Skin epidermis (tissue), 12 donors: ENCODE data around the gene OSBPL5.
A peak's percentile ranks its signal among the peaks of the same experiment; 100 is the strongest.
"Not testable (repeated sequence)": the region's sequence is repeated elsewhere in the genome, so short reads cannot be mapped to it uniquely, and the experiment has no call there.

Source experiments
- H3K27ac ChIP-seq, 21 experiments: fragments of 200-600 bp; sonication (generic) in 11 of 21; one replicate each; pipeline ENCODE4 v1.5.0; 2020; ENCODE audit warnings: mild to moderate bottlenecking in 3 of 21, inconsistent platforms in 2 of 21, moderate library complexity in 2 of 21
- H3K4me3 ChIP-seq, 7 experiments: fragments of 200-600 bp; sonication (generic) in 2 of 7; one replicate each; pipeline ENCODE4 v1.5.0; 2020; ENCODE audit warnings: inconsistent platforms in 2 of 7, mild to moderate bottlenecking in 2 of 7, moderate library complexity in 1 of 7

Gene OSBPL5

DNA sequence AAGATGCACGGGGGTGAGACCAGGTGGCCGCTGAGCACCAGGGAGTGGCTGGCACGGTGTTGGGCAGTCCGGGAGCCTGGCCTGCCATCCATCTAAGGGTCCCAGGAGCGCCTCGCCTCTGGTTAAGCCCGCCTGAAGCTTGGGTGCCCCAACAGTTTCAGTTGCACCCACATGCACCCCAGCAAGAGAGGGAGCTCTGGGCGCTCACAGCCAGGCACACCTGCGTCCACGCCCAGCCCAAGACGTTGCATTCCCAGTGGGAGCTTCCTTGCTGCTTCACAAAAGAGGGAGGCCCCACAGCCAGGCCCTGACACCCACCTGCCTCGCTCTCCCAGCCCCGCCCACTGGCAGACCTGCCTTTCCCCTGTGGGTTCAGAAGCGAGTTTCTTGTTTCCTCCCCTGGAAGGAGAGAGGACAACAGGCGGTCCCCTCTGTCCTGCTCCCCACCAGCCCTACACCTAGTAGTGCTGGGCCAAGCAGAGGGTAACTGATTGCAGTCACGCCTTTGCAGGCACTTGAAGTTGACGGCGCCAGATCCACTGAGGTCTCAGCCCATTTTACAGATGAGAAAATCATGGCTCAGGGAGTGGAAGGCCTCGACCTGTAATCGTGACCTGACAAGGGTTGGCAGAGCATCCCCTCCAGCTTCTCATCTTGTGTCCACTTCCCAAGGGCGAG lies 35.4 kb downstream of the OSBPL5 start:
- H3K4me3 ChIP-seq, result no peak overlapping the region
- peak overlapping the region in 9 of 21 experiments; percentile 9 to 77 (median 56) for H3K27ac ChIP-seq

DNA sequence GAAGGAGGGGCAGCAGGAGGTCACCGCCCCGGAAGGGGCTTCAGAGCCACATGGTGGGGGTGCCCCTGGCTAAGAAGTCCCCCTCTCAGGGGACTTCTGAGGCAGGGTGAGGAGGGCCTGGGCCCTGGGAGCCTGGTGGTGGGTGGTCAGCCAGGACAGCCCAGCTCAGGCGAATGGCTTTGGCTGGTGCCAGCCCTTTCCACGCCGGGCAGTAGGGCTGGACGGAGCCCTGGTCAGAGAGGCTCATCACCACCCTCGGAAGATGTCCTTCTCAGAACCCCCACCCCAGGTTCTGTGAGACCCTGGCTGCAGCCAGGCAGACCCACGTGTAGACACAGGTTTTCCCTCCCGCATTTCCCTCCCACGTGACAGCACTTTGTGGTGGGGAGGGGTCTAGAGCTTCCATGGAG lies 35.9 kb downstream of the OSBPL5 start:
- Histone ChIP-seq H3K4me3 (no peak overlapping the region), H3K27ac (peak overlapping the region in 1 of 21 experiments; percentile 39)

DNA sequence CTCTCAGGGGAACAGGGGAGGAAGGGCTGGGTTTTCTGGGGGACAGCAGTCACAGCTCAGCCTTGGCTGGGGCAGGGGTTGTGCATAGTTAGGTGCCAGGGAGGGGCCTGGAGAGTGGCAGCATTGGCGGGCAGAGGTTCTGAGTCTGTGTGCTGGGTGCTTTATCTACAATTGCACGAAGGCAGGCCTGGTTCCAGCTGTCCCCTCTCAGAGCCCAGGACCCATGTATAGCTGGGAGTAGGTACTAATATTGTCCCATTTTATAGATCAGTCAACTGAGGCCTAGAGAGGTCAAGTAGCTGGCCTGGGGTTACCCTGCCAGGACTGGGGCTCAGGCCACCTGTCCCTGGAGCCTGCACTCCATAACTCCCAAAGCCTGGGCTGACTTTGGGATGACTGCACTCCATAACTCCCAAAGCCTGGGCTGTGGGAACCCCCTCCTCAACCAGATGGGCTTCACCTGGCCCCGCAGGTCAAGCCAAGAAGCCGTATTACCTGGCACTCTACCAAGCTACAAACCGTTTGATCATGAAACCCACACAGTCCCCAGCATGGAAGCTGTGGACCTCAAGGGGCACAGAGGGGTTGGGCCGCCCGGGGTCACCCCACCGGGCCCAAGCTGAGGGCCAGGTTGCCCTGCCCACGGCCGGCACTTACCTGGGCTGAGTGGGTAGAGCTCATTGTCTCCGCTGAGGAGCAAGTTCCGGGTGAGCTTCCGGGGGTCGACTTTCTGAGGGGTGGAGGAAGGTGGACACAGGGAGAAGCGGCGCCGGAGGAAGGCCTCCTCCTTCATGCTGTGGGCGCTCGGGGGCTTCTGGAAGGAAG lies 36.5 kb downstream of the OSBPL5 start:
- no peak overlapping the region for H3K4me3 ChIP-seq
- H3K27ac ChIP-seq, result peak overlapping the region in 4 of 21 experiments; percentile 15 to 39 (median 30)

DNA sequence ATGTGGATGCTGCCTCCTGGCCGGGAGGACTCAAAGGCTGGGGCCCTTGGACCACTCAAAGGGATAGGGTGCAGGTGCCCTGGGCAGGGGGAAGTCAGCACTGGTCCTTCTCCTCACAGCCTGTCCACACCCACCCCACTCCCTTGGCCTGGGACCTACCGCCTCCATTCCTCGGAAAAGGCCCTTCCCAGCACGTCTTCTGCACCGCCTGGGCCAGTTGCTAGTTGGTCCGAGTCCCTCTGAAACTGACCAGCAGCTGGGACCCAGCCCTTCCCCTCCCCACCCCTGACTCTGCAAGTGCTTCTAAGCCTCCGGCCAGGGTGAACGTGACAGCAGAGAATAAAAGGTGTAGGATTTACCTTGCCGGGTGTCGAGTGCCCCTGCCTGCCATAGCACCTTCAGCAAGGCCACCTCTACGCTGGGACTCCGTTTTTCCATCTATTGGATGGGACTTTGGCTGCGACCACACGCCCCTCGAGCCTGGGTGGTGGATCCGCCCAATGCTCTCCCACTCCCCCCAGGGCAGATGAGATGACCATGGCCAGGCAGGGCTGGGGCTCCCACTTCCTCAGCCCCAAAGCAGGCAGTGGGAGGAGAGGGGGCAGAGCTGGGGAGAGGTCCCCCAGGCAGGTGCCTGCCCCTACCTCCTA lies 37.3 kb downstream of the OSBPL5 start:
- peak overlapping the region in 7 of 21 experiments; percentile 21 to 79 (median 39) for H3K27ac ChIP-seq
- H3K4me3 ChIP-seq, result no peak overlapping the region

DNA sequence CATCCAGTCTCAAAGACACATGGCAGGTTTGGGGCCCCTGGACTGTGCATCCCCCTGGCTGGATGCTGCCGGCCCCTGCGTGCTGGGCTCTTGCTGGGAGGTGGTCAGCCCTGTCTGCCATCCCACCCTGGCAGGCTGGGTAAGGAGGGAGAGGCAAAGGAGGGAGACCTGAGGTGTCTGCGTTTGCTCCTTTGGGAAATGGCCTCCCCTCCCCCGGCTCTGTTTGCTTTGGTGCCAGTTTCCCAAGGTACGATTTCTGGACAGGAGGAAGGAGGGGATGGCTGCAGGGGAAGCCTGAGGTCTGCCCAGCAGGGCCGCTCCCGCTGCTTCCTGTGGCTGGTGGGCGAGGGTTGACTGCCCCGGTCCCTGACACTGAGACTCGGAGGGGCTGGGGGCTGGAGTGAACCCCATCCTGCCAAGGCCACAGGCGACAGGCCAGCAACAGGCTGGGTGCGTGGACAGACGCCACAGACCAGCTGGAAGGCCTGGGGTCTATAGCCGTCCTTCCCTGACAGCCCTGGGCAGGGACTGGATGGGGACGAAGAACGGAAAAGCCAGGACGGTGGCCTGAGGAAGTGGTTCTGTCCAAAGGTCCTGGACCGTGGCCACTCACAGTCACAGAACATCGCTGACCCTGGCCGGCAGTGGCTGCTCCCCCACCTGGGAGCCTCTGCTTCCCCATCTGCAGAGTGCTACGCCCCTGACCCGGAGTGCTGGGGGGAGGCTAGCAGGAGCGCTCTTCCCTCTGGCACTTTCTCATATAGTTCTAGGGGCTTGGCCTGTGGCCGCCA lies 38.0 kb downstream of the OSBPL5 start:
- no peak overlapping the region for H3K4me3 ChIP-seq
- H3K27ac ChIP-seq, result peak overlapping the region in 12 of 21 experiments; percentile 9 to 79 (median 30)

DNA sequence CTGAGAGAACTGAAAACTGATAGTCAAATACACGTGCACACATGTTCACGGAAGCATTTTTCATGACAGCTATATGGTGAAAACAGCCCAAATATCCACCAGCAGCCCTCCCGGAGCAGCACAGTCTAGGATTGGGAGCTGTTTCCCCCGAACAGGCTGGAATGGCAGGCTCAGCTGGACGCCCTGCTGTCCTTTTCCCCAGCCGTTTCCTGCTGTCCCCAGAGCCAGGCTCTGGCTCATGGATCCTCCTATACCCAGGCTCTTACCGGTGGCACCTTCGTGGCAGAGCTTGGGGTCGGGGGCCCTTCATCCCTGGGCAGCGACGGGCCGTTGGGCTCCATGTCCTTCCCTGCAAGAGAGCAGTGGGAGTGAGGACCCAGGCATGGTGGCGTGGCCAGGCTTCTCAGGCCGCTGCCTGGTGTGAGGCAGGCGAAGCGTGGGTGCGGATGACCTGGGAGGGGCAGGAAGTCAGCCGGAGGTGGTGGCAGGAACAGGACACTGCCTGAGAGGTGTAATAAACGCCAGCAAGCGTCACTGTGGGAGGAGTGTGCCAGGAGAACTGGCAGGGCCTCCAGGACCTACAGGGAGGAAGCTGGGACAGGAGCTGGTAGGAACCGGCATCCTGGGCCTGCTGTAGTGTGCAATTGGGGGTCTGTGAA lies 38.8 kb downstream of the OSBPL5 start:
- Histone ChIP-seq H3K4me3 (no peak overlapping the region), H3K27ac (peak overlapping the region in 13 of 21 experiments; percentile 9 to 79 (median 45))

DNA sequence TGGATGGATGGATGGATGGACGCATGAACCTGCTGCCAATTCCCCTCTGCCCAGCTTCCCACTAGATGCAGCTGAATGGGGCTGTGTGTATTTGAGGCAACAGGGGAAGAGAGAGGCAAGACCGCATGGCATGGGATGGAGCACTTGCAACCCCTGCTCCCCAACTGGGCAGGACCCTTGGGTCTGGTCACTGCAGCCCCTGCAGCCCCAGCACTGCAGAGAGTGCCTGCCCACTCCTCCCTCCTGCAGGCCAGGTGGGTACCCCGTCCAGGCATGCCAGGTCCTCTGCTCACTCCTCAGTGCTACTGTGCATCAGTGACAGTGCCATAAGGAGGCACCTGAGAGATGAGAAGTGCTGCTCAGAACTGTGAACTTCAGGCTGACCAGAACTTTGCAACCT lies 40.3 kb downstream of the OSBPL5 start:
- Histone ChIP-seq H3K4me3 (no peak overlapping the region), H3K27ac (peak overlapping the region in 2 of 21 experiments; percentile 60 to 62)

DNA sequence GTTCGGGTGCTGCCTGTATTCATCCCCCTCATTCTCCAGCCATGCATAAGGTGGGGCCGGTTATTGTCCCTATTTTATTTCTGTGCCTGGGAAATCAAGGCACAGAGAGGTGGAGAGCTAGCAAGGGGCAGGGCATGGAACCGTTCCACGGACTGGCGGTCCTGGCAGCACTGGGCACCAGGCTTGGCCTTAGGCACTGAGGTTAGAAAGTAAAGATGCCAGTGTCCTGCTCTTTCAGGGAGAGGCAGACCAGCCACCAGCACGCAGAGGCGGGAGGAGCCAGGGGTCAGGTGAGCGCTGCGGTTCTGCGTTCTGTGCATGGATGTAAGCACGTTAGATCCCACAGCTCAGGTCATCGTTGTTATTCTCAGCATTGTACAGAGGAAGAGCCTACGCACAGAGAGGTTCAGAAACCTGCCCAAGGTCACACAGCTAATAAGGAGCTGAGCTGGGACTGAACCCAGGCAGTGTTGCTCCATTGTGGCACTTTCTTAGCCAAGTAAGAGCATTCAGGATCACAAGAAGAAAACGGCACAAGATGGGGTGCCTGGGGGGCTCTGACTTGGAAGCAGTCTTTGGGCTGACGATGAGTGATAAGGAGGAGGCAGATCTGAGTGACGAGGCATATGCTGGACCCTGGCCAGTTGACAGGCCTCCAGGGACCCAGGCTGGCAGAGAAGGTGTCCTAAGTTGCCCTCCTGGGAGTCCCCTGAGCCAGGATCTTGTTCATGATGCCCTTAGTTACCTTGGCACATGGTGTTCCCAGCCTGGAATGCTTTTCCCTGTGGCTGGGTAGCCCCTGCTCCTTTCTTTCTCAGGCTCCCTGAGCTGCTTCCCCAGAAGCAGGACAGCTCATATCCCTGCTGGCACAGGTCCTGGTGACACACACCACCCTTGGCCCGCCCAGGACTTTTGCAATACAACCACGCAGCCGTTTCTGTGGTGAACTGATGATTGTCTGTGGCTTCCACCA lies 41.1 kb downstream of the OSBPL5 start:
- H3K27ac ChIP-seq, result peak overlapping the region in 18 of 21 experiments; percentile 4 to 84 (median 62)
- no peak overlapping the region for H3K4me3 ChIP-seq

DNA sequence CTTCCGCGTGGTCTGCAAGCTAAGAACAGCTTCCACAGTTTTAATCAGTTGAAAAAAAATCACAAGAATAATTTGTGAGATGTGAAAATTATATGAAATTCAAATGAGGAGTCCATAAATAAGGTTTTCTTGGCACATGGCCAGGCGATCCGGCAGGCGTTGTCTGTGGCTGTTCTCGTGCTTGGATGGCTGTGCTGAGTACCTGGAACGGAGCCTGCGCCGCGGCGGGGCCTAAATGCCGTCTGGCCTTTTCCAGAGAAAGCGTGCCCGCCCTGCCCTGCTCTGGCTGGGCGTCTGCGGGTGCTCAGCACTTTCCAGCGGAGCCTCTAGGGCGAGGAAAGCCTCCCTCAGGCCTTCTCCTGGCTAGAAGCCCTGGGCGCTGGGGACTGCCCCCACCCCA lies 41.8 kb downstream of the OSBPL5 start:
- Histone ChIP-seq H3K4me3 (no peak overlapping the region), H3K27ac (peak overlapping the region in 16 of 21 experiments; percentile 4 to 84 (median 62))

DNA sequence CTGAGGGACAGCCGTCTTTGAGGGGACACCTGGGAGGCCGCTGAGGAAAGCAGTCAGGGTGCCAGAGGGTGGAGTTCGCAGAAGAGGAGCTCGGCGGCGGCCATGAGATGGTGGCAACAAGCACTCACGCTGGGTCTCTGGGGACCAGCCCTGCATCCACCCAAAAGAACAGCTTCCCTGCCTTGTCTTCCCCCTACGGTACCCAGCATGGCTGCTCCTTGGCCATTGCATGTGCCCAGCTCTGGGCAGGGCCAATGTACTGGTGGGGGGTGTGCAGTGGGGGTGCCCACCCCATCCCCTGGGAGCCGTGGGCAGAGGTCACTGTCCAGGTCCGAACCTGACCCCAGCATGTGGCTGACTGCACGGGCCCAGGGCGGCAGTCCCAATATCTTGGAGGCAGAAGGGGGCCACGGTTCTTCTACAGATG lies 42.3 kb downstream of the OSBPL5 start:
- Histone ChIP-seq H3K27ac (peak overlapping the region in 5 of 21 experiments; percentile 29 to 84 (median 60)), H3K4me3 (no peak overlapping the region)

DNA sequence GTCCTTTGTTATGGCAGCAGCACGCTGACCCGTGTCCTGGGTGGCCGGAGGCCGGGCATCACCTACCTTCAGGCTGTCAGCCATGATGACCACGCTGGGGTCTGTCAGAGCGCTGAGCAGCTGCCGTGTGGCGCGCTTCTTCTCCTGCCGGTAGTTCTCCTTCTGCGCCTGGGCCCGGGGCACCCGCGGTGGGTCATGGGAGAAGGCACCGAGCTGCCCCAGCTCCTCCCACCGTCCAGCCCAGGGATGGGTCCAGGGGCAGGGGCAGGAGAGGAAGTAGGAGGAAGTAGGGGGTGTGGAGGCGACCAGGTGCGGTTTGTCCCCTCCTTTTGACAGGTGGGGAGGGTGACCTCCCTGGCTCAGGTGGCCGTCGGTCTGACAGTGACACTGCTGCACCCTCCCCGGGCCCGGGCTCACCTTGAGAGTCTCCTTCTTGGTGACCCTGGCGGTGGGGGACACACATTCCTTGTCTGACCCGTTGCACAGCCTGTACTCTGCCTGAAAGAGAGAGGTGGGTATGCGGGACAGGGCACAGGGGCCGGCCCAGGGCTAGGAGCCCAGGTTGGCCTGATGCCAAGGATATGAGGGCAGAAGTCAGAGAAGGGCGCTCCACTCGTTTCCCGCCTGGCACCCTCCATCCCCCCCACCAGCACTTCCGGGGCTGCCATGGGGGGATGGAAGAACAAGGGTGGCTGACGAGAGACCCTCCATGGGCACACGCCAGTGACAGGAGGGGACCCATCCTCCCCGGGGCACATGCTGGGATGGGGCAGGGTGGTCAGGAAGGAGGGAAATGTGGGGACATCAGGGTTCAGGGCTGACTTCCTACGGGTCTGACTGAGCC lies 43.0 kb downstream of the OSBPL5 start:
- peak overlapping the region in 2 of 21 experiments; percentile 67 to 84 for H3K27ac ChIP-seq

DNA sequence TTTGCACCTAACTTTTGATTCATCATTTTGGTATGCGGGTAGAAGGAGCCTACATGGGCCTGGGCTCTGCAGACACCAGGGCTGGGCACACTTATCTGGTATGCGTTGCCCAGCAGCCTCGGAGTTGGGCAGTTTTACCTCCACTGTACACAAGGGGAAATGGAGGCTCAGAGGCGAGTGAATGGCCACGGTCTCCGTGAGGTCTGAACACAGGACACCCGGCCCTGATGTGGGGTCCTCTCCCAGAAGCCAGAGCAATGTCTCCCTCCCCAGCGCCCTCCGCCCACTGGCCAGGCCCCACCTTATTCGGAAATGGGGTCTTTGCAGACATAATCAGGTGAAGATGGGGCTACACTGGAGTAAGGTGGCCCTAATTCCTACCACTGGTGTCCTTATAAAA lies 43.7 kb downstream of the OSBPL5 start:
- H3K4me3 ChIP-seq, result no peak overlapping the region

More for the DNA sequence above, 43.0 kb downstream of the OSBPL5 start:
- H3K4me3 ChIP-seq, result no peak overlapping the region

DNA sequence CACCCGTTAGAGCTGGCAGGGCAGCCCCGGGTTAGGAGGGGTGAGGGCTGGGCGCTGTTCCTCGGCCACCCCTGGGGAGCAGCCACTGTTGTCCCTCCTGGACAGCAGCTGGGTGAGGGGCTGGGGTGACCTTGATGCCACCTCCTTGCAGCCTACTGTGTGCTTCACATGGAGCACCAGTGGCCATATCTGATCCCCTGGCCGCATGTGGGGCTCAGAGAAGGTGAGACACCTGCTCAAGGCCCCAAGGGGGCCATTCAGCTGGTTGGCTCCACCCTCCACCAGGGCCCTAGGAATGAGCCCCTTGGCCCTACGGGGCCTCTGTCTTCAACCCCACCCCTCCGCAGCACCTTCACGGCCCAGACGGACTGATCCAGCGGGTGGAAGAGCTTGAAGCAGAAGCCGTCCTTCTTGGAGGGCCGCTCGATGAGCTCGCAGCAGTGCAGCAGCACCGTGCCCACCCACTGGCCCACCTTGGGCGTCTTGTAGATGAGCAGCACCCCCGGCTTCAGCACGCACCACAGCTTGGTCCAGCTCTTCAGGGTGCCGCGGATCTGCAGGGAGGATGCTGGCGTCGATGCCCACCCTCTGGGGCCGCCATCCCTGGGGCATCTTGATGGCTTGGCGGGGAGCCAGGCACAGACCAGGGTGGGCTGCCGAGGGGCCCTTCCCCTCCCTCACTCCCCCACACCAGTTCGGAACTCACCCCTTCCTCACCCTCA lies 44.9 kb downstream of the OSBPL5 start:
- no peak overlapping the region for H3K27ac ChIP-seq

More for the DNA sequence above, 43.7 kb downstream of the OSBPL5 start:
- no peak overlapping the region for H3K27ac ChIP-seq

DNA sequence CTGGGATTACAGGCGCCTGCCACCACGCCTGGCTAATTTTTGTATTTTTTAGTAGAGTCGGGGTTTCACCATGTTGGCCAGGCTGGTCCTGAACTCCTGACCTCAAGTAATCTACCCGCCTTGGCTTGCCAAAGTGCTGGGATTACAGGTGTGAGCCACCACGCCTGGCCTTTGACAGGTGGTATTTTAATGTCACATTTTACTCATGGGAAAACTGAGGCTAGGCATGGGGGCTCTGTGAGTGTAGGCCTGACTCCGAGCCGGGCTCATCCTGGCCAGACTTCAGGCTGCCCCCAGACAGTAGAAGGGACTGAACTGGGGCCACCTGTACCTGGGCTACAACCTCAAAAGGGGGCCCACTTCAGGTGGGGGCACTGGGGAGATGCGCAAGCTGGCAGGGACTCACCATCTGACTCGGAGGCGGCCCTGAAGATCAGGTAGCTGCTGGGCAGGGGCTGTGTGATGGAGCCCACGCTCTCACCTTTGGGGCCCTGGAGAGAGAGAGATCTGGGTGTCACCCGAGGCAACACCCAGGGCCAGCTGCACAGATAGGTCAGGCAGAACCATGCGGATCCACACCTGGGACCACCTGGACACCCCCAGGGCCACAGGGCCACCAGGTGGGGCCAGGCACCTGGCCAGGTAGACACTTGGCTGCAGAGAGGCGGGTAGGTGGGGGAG lies 45.8 kb downstream of the OSBPL5 start:
- Histone ChIP-seq H3K4me3 (no peak overlapping the region), H3K27ac (no peak overlapping the region)

More for the DNA sequence above, 44.9 kb downstream of the OSBPL5 start:
- no peak overlapping the region for H3K4me3 ChIP-seq

DNA sequence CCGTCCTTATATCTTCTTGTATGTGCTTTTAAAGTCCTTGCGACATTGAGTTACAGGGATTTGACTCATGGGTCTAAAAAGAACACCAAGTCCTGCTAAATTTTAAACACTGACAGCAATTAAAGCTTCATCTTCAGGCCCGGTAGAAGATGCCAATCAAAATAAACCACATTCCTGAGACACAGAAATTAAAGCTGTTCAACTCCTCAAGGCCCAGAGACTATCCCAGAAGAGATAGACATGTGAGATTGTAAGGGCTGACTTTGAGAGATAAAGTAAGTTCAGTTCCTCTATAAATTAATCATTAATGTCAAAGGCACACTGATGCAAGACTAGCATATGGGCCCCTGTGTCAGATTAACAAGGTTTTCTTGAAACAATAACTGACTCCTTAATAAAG lies 49.8 kb downstream of the OSBPL5 start:
- Histone ChIP-seq H3K4me3 (no peak overlapping the region), H3K27ac (no peak overlapping the region)

DNA sequence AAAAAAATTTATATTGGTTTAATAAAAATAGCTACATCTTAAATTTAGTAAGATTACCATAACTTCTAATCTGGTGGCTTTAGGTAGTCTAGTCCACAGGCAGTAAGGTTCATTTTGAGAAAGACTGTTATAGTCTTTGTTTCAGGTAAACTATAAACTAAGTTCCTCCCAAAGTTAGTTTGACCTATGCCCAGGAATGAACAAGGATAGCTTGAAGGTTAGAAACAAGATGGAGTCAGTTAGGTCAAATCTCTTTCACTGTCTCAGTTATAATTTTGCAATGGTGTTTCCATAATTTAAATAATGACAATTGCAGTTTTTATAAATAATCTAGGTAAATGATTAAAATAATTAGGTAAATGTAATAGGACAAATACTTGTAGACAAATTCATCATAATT lies 51.4 kb downstream of the OSBPL5 start:
- H3K27ac ChIP-seq, H3K4me3 ChIP-seq: not testable (repeated sequence)
